Keratinocyte (primary cell): ENCODE measurements around the gene C16orf90. TPM values are rescaled to one million over a fixed set of nuclear protein-coding genes. Genes with fewer than 3 reads are reported as not detected.

Experiments used
- DNase-seq: peaks from one replicate; pipeline ENCODE4 v3.0.0-alpha.2; 2011; ENCODE audit warnings: low read depth, missing footprints, low spot score
- FAIRE-seq: peaks from 2 replicates; lab custom pipeline; 2011; peaks lifted over from hg19 to GRCh38; lab: Jason Lieb, UNC
- H2AFZ ChIP-seq: 2 replicates; pipeline ENCODE4 v1.6.0; 2012; ENCODE audit warnings: low read length, control low read depth, inconsistent platforms; ENCODE audit not compliant: control insufficient read depth
- H3K27ac ChIP-seq: 2 replicates; pipeline ENCODE4 v1.5.1; 2011; ENCODE audit warnings: low read length; ENCODE audit not compliant: control insufficient read depth, insufficient read depth
- H3K27me3 ChIP-seq: 3 replicates; pipeline ENCODE4 v1.6.0; 2011; ENCODE audit warnings: low read length; ENCODE audit not compliant: control insufficient read depth, insufficient read depth; ENCODE audit errors: extremely low read depth
- H3K36me3 ChIP-seq, 2 experiments: 2 replicates in 1 of 2; 3 replicates in 1 of 2; pipeline ENCODE4 v1.5.1; 2011; ENCODE audit warnings: low read length in 2 of 2, mild to moderate bottlenecking in 1 of 2; ENCODE audit not compliant: control insufficient read depth in 2 of 2, insufficient read depth in 2 of 2; ENCODE audit errors: extremely low read depth in 1 of 2
- H3K4me1 ChIP-seq: 3 replicates; pipeline ENCODE4 v1.5.1; 2011; ENCODE audit warnings: low read length; ENCODE audit not compliant: control insufficient read depth, insufficient read depth; ENCODE audit errors: extremely low read depth
- H3K4me2 ChIP-seq: 3 replicates; pipeline ENCODE4 v1.6.0; 2011; ENCODE audit warnings: low read depth, low read length; ENCODE audit not compliant: control insufficient read depth, insufficient read depth; ENCODE audit errors: extremely low read depth
- H3K4me3 ChIP-seq, 3 experiments: fragments of 200-600 bp in 1 of 3; sonication (generic) in 1 of 3; 2 replicates in 2 of 3; 3 replicates in 1 of 3; pipeline ENCODE4 v1.5.1; 2011 to 2016; ENCODE audit warnings: low read length in 3 of 3, mild to moderate bottlenecking in 3 of 3, control low read depth in 2 of 3, inconsistent platforms in 1 of 3, low read depth in 1 of 3, mixed read lengths in 1 of 3, mixed run types in 1 of 3, moderate library complexity in 1 of 3; ENCODE audit not compliant: control insufficient read depth in 2 of 3, insufficient read depth in 2 of 3; ENCODE audit errors: extremely low read depth in 1 of 3
- H3K79me2 ChIP-seq: 2 replicates; pipeline ENCODE4 v1.6.0; 2012; ENCODE audit warnings: low read length; ENCODE audit not compliant: control insufficient read depth, insufficient read depth
- H3K9ac ChIP-seq: 3 replicates; pipeline ENCODE4 v1.6.0; 2011; ENCODE audit warnings: low read length; ENCODE audit not compliant: control insufficient read depth, insufficient read depth; ENCODE audit errors: extremely low read depth
- H3K9me1 ChIP-seq: 3 replicates; pipeline ENCODE4 v1.6.0; 2011; ENCODE audit warnings: low read length; ENCODE audit not compliant: control insufficient read depth, insufficient read depth; ENCODE audit errors: extremely low read depth
- H3K9me3 ChIP-seq: 2 replicates; pipeline ENCODE4 v1.5.1; 2012; ENCODE audit warnings: low read depth, low read length; ENCODE audit not compliant: control insufficient read depth
- H4K20me1 ChIP-seq: 3 replicates; pipeline ENCODE4 v1.6.0; 2011; ENCODE audit warnings: low read length; ENCODE audit not compliant: control insufficient read depth, insufficient read depth; ENCODE audit errors: extremely low read depth
- CTCF ChIP-seq, 3 experiments: IDR thresholded peaks in 1 of 3; conservative IDR thresholded peaks in 1 of 3; optimal IDR thresholded peaks in 1 of 3; 2 replicates in 2 of 3; 3 replicates in 1 of 3; pipeline versions ENCODE3 to v1.5.1; 2011; ENCODE audit warnings: low read length in 3 of 3, mild to moderate bottlenecking in 3 of 3, moderate library complexity in 2 of 3, control low read depth in 1 of 3, inconsistent platforms in 1 of 3; ENCODE audit not compliant: insufficient read depth in 2 of 3; ENCODE audit errors: extremely low read depth in 1 of 3
- EZH2 ChIP-seq: IDR thresholded peaks from one replicate; pipeline ENCODE4 v1.6.1; 2012; ENCODE audit warnings: inconsistent platforms, mild to moderate bottlenecking, low read length, moderate library complexity
- dilution Hi-C: fragments of 300-500 bp; cut with MboI; formaldehyde crosslinking; loops from one replicate; pipeline ENCODE4 v1.7.0; 2020; ENCODE audit warnings: low sequenced_read_pairs; ENCODE audit not compliant: extremely low pct_ligation_motif_present
- polyA plus RNA-seq, 5 experiments: library from polyadenylated mRNA; depleted of rRNA in 3 of 5; stranded (reverse) in 3 of 5; stranded (forward) in 1 of 5; unstranded in 1 of 5; fragments of >200 nt; gene quantifications; 1 replicate in 1 of 5; 2 replicates in 3 of 5; 3 replicates in 1 of 5; pipeline versions ENCODE4 v1.2.1 to v1.2.3, GENCODE V29; 2011 to 2012; ENCODE audit warnings: missing spikeins in 2 of 5, low read depth in 1 of 5, low replicate concordance in 1 of 5

Gene C16orf90
- polyA plus RNA-seq, 1 donor (not counting 4 experiments of a cell fraction or from before 2014, with no cell fraction given): not detected

- peaks cover 4% of the 10 kb centered on the region for H4K20me1 ChIP-seq
- no peaks in the 10 kb centered on the region for H3K79me2 ChIP-seq
- TF ChIP-seq EZH2 (no peak), CTCF (optimal IDR thresholded peaks at IDR 0.05 in 1 of 3, IDR thresholded peaks at IDR 0.05 in 1 of 3, conservative IDR thresholded peaks at IDR 0.05 in 1 of 3; ENCODE audit: extremely low read depth in 1 of 3, insufficient read depth in 2 of 3, low read length in 3 of 3) (no peak)
- no peak overlapping the region for H3K9ac ChIP-seq
- no peak overlapping the region for H3K27ac ChIP-seq
- H3K4me1 ChIP-seq: peaks cover 25% of the 10 kb centered on the region
- FAIRE-seq (no peak), DNase-seq (no peak)
- no peak overlapping the region for H3K4me3 ChIP-seq
- dilution Hi-C loops: no loop called here
- H3K27me3 ChIP-seq: no peaks in the 10 kb centered on the region
- H2AFZ ChIP-seq: no peak overlapping the region
- no peak overlapping the region for H3K4me2 ChIP-seq
- H3K9me3 ChIP-seq: no peaks in the 10 kb centered on the region
- peaks cover 9 to 14% of the 10 kb centered on the region in 2 experiments for H3K36me3 ChIP-seq
- H3K9me1 ChIP-seq: no peaks in the 10 kb centered on the region
These were observed 16.2 kb upstream of the C16orf90 start for GRCh38 chr16:3511286-3512180.

- no peak overlapping the region for H3K4me2 ChIP-seq
- no peaks in the 10 kb centered on the region for H3K9me1 ChIP-seq
- no peak overlapping the region for H3K9ac ChIP-seq
- no peaks in the 10 kb centered on the region for H3K27me3 ChIP-seq
- TF ChIP-seq CTCF (optimal IDR thresholded peaks at IDR 0.05 in 1 of 3, IDR thresholded peaks at IDR 0.05 in 1 of 3, conservative IDR thresholded peaks at IDR 0.05 in 1 of 3; ENCODE audit: extremely low read depth in 1 of 3, insufficient read depth in 2 of 3, low read length in 3 of 3) (no peak), EZH2 (no peak)
- no peaks in the 10 kb centered on the region for H3K9me3 ChIP-seq
- H3K36me3 ChIP-seq: peaks cover 8 to 15% of the 10 kb centered on the region in 2 experiments
- DNase-seq (no peak), FAIRE-seq (no peak)
- no peak overlapping the region for H3K4me3 ChIP-seq
- H3K27ac ChIP-seq: no peak overlapping the region
- no peaks in the 10 kb centered on the region for H3K79me2 ChIP-seq
- dilution Hi-C loops: no loop called here
- H3K4me1 ChIP-seq: peaks cover 25% of the 10 kb centered on the region
- no peak overlapping the region for H2AFZ ChIP-seq
- H4K20me1 ChIP-seq: peaks cover 4% of the 10 kb centered on the region
These were observed 15.1 kb upstream of the C16orf90 start for GRCh38 chr16:3510416-3510815.
